Measurements from ENCODE around the gene AGPAT4. TPM values are rescaled to one million over a fixed set of nuclear protein-coding genes. Genes with fewer than 3 reads are reported as not detected.
"Not testable (repeated sequence)": the region's sequence is repeated elsewhere in the genome, so short reads cannot be mapped to it uniquely, and the experiment has no call there.

AGPAT4 gene, protein sequence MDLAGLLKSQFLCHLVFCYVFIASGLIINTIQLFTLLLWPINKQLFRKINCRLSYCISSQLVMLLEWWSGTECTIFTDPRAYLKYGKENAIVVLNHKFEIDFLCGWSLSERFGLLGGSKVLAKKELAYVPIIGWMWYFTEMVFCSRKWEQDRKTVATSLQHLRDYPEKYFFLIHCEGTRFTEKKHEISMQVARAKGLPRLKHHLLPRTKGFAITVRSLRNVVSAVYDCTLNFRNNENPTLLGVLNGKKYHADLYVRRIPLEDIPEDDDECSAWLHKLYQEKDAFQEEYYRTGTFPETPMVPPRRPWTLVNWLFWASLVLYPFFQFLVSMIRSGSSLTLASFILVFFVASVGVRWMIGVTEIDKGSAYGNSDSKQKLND
- total RNA-seq: 10 to 100 TPM; 17.0 to 23.8 TPM

- Histone ChIP-seq H3K9me3 (no peaks in the 10 kb centered on the region), H3K27ac (peak within 1 kb of the TSS; percentile 40), H3K36me3 (no peaks in the 10 kb centered on the region), H3K4me1 (ENCODE audit: control insufficient read depth in 1 of 2, low read depth in 2 of 2) (peaks cover 4 to 8% of the 10 kb centered on the region in 2 donors), H3K4me3 (peak within 1 kb of the TSS; percentile 77), H3K27me3 (replicated peaks; ENCODE audit: insufficient read depth) (no peaks in the 10 kb centered on the region)
- ATAC-seq (ENCODE audit: insufficient number of reproducible peaks, low FRiP score, low read depth): peak; percentile 97
- TF ChIP-seq, protein P1, sequence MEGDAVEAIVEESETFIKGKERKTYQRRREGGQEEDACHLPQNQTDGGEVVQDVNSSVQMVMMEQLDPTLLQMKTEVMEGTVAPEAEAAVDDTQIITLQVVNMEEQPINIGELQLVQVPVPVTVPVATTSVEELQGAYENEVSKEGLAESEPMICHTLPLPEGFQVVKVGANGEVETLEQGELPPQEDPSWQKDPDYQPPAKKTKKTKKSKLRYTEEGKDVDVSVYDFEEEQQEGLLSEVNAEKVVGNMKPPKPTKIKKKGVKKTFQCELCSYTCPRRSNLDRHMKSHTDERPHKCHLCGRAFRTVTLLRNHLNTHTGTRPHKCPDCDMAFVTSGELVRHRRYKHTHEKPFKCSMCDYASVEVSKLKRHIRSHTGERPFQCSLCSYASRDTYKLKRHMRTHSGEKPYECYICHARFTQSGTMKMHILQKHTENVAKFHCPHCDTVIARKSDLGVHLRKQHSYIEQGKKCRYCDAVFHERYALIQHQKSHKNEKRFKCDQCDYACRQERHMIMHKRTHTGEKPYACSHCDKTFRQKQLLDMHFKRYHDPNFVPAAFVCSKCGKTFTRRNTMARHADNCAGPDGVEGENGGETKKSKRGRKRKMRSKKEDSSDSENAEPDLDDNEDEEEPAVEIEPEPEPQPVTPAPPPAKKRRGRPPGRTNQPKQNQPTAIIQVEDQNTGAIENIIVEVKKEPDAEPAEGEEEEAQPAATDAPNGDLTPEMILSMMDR (IDR thresholded peaks at IDR 0.05): no peak
- peak; percentile 30 for DNase-seq (ENCODE audit: low spot score)
Measured at GRCh38 chr6:161273752-161274487, at the start of gene AGPAT4. Gene AGPAT4 (minus strand): TSS chr6:161274061. CDS start chr6:161232213, 41,848 bp downstream.

GRCh38 chr6:161319231-161319630 lies 45.4 kb upstream of the AGPAT4 start:
- TF ChIP-seq, protein P1 (IDR thresholded peaks at IDR 0.05): no peak
- ATAC-seq (ENCODE audit: insufficient number of reproducible peaks, low FRiP score, low read depth) (no peak), DNase-seq (ENCODE audit: low spot score) (no peak)
- no peaks in the 10 kb centered on the region for H3K9me3 ChIP-seq
- no peaks in the 10 kb centered on the region for H3K4me1 ChIP-seq (ENCODE audit: control insufficient read depth in 1 of 2, low read depth in 2 of 2)
- no peaks in the 10 kb centered on the region for H3K36me3 ChIP-seq
- no peak overlapping the region for H3K27ac ChIP-seq
- H3K27me3 ChIP-seq (replicated peaks; ENCODE audit: insufficient read depth): no peaks in the 10 kb centered on the region
- H3K4me3 ChIP-seq: no peak overlapping the region

- Histone ChIP-seq H3K9me3 (no peaks in the 10 kb centered on the region), H3K4me3 (no peak overlapping the region), H3K27me3 (replicated peaks; ENCODE audit: insufficient read depth) (no peaks in the 10 kb centered on the region), H3K4me1 (ENCODE audit: control insufficient read depth in 1 of 2, low read depth in 2 of 2) (no peaks in the 10 kb centered on the region), H3K36me3 (no peaks in the 10 kb centered on the region), H3K27ac (no peak overlapping the region)
- TF ChIP-seq, protein P1 (IDR thresholded peaks at IDR 0.05): no peak
- ATAC-seq (ENCODE audit: insufficient number of reproducible peaks, low FRiP score, low read depth) (no peak), DNase-seq (ENCODE audit: low spot score) (no peak)
Measured at GRCh38 chr6:161318456-161318855, 44.6 kb upstream of the AGPAT4 start.

DNA sequence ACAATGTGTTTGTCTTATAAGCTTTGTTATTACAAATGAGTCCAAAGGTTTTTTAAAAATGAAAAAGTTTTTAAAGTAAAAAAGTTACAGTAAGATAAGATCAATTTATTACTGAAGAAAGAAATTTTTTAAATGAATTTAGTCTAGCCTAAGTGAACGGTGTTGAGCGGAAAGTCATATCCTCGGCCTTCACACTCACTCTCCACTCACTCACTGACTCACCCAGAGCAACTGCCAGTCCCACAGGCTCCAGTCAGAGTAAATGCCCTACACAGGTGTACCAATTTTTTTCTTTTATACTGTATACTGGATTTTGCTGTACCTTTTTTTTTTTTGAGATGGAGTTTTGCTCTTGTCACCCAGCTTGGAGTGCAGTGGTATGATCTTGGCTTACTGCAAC lies 42.7 kb upstream of the AGPAT4 start:
- H3K4me3 ChIP-seq: no peak overlapping the region
- H3K27me3 ChIP-seq (replicated peaks; ENCODE audit: insufficient read depth): no peaks in the 10 kb centered on the region
- no peaks in the 10 kb centered on the region for H3K9me3 ChIP-seq
- H3K4me1 ChIP-seq (ENCODE audit: control insufficient read depth in 1 of 2, low read depth in 2 of 2): no peaks in the 10 kb centered on the region
- no peak for DNase-seq (ENCODE audit: low spot score)
- H3K36me3 ChIP-seq: no peaks in the 10 kb centered on the region
- no peak overlapping the region for H3K27ac ChIP-seq
- TF ChIP-seq, protein P1 (IDR thresholded peaks at IDR 0.05): no peak
- ATAC-seq (ENCODE audit: insufficient number of reproducible peaks, low FRiP score, low read depth): no peak

- H3K4me3 ChIP-seq; DNase-seq (ENCODE audit: low spot score); H3K9me3 ChIP-seq; H3K27me3 ChIP-seq (replicated peaks; ENCODE audit: insufficient read depth); H3K27ac ChIP-seq; ATAC-seq (ENCODE audit: insufficient number of reproducible peaks, low FRiP score, low read depth); H3K4me1 ChIP-seq (ENCODE audit: control insufficient read depth in 1 of 2, low read depth in 2 of 2); H3K36me3 ChIP-seq: not testable (repeated sequence)
Measured at GRCh38 chr6:161315246-161315917, 41.5 kb upstream of the AGPAT4 start.

DNA sequence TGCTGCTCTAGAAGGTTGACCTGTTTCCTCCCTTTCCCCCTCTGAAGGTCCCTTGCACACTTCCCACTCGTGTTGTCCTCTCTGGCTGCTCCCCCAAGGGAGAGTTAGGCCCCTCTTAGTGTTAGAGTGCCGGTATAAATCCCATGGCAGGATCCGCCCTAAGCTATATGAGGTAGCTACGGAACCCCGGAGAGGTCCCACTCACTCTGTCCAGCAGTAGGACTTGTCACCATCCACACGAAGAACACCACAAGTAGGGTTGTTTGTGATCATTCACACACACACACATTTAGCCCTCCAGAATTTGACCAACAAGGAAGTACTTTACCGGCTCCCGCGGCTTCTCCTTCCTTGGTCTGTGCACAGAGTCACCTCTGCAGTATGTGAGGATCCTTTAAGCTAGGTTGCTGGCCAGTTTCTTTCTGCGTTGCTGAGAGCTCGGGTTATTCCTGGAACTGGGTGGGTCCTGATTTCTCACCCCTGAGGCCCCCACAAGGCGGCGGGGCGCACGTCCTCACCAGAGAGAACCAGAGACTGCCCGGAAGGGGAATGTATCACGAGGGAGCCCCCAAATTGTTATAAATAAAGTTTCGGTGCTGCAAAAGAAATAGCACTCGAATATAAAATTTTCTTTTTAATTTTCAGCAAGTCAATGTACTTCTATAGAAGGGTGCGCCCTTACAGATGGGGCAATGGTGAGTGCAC lies 40.8 kb upstream of the AGPAT4 start:
- not testable (repeated sequence) for DNase-seq (ENCODE audit: low spot score); ATAC-seq (ENCODE audit: insufficient number of reproducible peaks, low FRiP score, low read depth); H3K9me3 ChIP-seq; H3K36me3 ChIP-seq; H3K27ac ChIP-seq; H3K27me3 ChIP-seq (replicated peaks; ENCODE audit: insufficient read depth); H3K4me3 ChIP-seq; H3K4me1 ChIP-seq (ENCODE audit: control insufficient read depth in 1 of 2, low read depth in 2 of 2)

Measured in thoracic aorta (tissue), 2 donors.